KMS-11 (cell line): ENCODE measurements around the gene TDRD6.

Source experiments
- H2AFZ ChIP-seq: fragments of 200-600 bp; sonication (generic); 2 replicates; pipeline ENCODE4 v1.6.1; 2016; ENCODE audit warnings: antibody characterized with exemption, mixed run types, low read depth
- H3K27ac ChIP-seq: fragments of 200-600 bp; sonication (generic); 2 replicates; pipeline ENCODE4 v1.6.1; 2016; ENCODE audit warnings: mild to moderate bottlenecking, mixed run types
- H3K27me3 ChIP-seq: fragments of 200-600 bp; sonication (generic); 2 replicates; pipeline ENCODE4 v1.6.1; 2017; ENCODE audit warnings: mild to moderate bottlenecking, low read depth, mixed run types, moderate library complexity; ENCODE audit not compliant: insufficient read depth
- H3K36me3 ChIP-seq: fragments of 200-600 bp; sonication (generic); 2 replicates; pipeline ENCODE4 v1.6.1; 2017; ENCODE audit warnings: mild to moderate bottlenecking, mixed run types; ENCODE audit not compliant: insufficient read depth
- H3K4me1 ChIP-seq: fragments of 200-600 bp; sonication (generic); 2 replicates; pipeline ENCODE4 v1.6.1; 2016; ENCODE audit warnings: mild to moderate bottlenecking, low read depth, mixed run types; ENCODE audit not compliant: poor library complexity, severe bottlenecking
- H3K4me2 ChIP-seq: fragments of 200-600 bp; sonication (generic); 2 replicates; pipeline ENCODE4 v1.7.0; 2016; ENCODE audit warnings: mild to moderate bottlenecking, mixed run types
- H3K4me3 ChIP-seq: fragments of 200-600 bp; sonication (generic); IDR thresholded peaks from 2 replicates; pipeline ENCODE4 v1.6.1; 2017; ENCODE audit warnings: low read depth, low read length, mixed read lengths; ENCODE audit not compliant: insufficient read depth
- H3K79me2 ChIP-seq: fragments of 200-600 bp; sonication (generic); 2 replicates; pipeline ENCODE4 v1.6.1; 2016; ENCODE audit warnings: low read depth, mixed run types; ENCODE audit not compliant: insufficient read depth
- H3K9ac ChIP-seq: fragments of 200-600 bp; sonication (generic); 2 replicates; pipeline ENCODE4 v1.6.1; 2016; ENCODE audit warnings: mild to moderate bottlenecking, mixed run types
- H4K20me1 ChIP-seq: fragments of 200-600 bp; sonication (generic); 2 replicates; pipeline ENCODE4 v1.6.1; 2016; ENCODE audit warnings: mild to moderate bottlenecking, mixed run types; ENCODE audit not compliant: insufficient read depth
- TF ChIP-seq, protein P1 (sequence below): fragments of 200-600 bp; sonication (generic); conservative IDR thresholded peaks from 2 replicates; pipeline ENCODE4 v1.6.1; 2017; ENCODE audit warnings: low read depth, mild to moderate bottlenecking, antibody characterized with exemption, low read length, moderate library complexity, mixed read lengths

Gene TDRD6

DNA sequence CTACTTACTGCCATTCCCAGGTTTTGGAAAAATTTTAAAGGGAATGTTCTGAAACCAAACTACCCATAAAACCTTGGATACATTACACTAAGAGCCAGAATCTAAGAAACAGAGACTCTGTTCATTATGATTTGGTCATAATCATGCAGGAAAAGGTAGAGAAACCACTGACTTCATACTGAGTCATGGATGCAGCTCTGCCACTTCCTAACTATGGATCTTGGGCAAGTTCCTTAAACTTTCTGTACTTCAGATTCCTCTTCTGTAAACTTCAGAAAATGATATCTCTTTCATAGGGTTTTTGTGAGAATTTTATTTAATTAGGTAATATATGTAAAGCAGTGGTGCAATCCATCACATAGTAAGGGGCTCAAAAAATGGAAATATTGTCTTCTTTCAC is 27.5 kb downstream of the TDRD6 start:
- no peak overlapping the region for H3K4me2 ChIP-seq
- H3K27ac ChIP-seq = no peak overlapping the region
- H3K9ac ChIP-seq = no peak overlapping the region
- H2AFZ ChIP-seq = no peak overlapping the region
- no peak overlapping the region for H3K4me3 ChIP-seq
- H3K27me3 ChIP-seq = no peaks in the 10 kb centered on the region
- no peaks in the 10 kb centered on the region for H4K20me1 ChIP-seq
- no peaks in the 10 kb centered on the region for H3K4me1 ChIP-seq
- H3K36me3 ChIP-seq = no peaks in the 10 kb centered on the region
- TF ChIP-seq, protein P1, sequence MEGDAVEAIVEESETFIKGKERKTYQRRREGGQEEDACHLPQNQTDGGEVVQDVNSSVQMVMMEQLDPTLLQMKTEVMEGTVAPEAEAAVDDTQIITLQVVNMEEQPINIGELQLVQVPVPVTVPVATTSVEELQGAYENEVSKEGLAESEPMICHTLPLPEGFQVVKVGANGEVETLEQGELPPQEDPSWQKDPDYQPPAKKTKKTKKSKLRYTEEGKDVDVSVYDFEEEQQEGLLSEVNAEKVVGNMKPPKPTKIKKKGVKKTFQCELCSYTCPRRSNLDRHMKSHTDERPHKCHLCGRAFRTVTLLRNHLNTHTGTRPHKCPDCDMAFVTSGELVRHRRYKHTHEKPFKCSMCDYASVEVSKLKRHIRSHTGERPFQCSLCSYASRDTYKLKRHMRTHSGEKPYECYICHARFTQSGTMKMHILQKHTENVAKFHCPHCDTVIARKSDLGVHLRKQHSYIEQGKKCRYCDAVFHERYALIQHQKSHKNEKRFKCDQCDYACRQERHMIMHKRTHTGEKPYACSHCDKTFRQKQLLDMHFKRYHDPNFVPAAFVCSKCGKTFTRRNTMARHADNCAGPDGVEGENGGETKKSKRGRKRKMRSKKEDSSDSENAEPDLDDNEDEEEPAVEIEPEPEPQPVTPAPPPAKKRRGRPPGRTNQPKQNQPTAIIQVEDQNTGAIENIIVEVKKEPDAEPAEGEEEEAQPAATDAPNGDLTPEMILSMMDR = no peak
- H3K79me2 ChIP-seq = no peaks in the 10 kb centered on the region

DNA sequence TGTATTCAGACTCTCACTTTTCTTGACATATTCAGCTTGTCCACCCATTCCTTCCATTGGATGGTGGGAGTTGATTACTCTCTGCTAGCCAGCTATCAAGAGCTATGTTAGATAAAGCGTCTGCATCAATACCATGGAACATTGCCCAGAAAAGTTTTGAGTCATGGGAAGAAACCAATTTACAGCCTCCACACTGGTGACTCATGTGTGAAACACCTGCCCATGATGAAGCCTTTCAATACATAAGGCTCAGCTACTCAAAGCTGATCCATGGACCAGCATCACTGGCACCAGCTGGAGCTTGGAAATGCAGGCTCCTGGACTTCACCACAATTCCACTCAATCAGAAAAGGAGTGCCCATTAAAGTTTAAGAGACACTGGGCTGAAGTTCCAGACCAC is 31.4 kb downstream of the TDRD6 start:
- H4K20me1 ChIP-seq = no peaks in the 10 kb centered on the region
- H2AFZ ChIP-seq = no peak overlapping the region
- no peaks in the 10 kb centered on the region for H3K4me1 ChIP-seq
- H3K9ac ChIP-seq = no peak overlapping the region
- no peak overlapping the region for H3K27ac ChIP-seq
- no peak overlapping the region for H3K4me3 ChIP-seq
- no peaks in the 10 kb centered on the region for H3K79me2 ChIP-seq
- TF ChIP-seq, protein P1 = no peak
- no peaks in the 10 kb centered on the region for H3K27me3 ChIP-seq
- H3K4me2 ChIP-seq = no peak overlapping the region
- no peaks in the 10 kb centered on the region for H3K36me3 ChIP-seq

DNA sequence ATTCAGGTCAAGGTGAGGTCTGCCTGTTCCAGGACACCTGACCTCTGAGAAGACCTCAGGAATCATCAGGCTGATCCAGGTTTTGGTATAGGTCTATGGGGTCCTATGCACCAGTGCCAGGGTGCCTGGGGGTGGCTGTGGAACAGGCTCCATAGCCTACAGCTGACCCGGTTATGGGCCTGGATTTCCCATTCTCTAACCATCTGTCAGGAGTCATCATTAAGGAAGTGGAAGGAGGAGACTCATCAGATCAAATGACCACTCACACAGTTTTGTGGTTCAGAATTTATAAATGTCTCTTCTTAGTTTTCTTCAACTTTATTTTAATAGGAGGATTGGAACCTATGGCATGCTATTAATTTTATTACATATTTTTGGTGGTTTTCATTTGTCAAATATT is 32.7 kb downstream of the TDRD6 start:
- Histone ChIP-seq H3K4me3 (no peak overlapping the region), H3K79me2 (no peaks in the 10 kb centered on the region), H3K4me2 (no peak overlapping the region), H3K27ac (no peak overlapping the region), H3K4me1 (no peaks in the 10 kb centered on the region), H4K20me1 (no peaks in the 10 kb centered on the region), H3K9ac (no peak overlapping the region), H2AFZ (no peak overlapping the region), H3K36me3 (no peaks in the 10 kb centered on the region), H3K27me3 (no peaks in the 10 kb centered on the region)
- TF ChIP-seq, protein P1 = no peak

DNA sequence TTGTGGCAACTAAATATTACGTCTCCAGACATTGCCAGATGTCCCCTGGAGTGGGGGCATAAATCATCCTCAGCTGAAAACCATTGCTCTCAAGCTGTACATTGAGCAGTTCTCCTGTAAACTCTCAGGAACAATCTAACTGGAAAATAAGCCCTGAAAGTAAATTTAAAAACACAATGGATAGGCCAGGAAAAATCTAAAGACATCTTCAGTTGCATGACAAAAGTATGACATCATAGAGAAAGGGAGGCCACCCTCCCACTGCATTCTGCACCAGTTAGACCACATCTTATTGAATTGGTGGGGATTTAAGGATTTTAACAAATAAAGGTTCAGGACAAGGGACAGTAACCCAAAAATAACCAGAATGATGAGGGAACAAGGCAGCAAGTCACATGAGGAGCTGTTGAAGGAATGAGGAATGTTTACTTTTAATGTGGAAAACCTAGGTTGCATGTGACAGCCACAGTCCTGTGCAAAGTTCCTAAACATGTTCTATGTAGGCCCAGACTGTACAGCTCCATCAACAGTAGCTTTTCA is 42.2 kb downstream of the TDRD6 start:
- no peaks in the 10 kb centered on the region for H3K36me3 ChIP-seq
- H3K27ac ChIP-seq = no peak overlapping the region
- H3K4me3 ChIP-seq = no peak overlapping the region
- no peaks in the 10 kb centered on the region for H3K79me2 ChIP-seq
- H3K4me1 ChIP-seq = no peaks in the 10 kb centered on the region
- H4K20me1 ChIP-seq = no peaks in the 10 kb centered on the region
- H3K9ac ChIP-seq = no peak overlapping the region
- H3K27me3 ChIP-seq = no peaks in the 10 kb centered on the region
- H3K4me2 ChIP-seq = no peak overlapping the region
- TF ChIP-seq, protein P1 = no peak
- no peak overlapping the region for H2AFZ ChIP-seq
